ENCODE data around the gene ADTRP.
A peak's percentile ranks its signal among the peaks of the same experiment; 100 is the strongest.
"Not testable (repeated sequence)": the region's sequence is repeated elsewhere in the genome, so short reads cannot be mapped to it uniquely, and the experiment has no call there.

ADTRP gene

DNA sequence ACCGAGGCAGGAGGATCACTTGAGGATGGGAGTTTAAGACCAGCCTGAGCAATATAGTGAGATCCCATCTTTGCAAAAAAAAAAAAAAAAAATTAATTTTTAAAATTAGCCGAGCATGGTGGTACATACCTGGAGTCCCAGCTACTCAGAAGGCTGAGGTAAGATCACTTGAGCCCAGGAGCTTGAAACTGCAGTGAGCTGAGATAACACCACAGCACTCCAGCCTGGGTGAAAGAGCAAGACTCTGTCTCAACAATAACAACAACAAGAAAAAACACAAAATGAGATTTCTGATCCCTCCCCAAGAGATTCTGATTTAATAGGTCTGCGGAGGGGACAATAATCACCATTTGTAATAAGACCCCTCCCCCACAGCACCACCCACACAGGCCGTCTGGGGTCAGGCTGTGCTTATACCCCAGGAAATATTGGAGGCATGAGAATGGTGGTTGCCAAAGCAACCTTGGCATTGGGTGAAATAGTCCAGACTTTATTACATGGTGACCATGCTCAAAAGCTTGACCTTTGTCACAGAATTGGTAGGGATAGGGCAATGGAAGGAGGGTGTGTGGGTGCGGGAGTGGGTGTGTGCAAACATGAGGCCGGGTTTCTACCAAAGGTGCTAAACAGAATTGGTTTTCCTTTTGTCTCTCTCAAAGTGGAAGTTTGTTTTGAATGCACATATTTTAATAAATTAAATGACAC is 24.4 kb upstream of the ADTRP start:
- DNase-seq, result no peak

DNA sequence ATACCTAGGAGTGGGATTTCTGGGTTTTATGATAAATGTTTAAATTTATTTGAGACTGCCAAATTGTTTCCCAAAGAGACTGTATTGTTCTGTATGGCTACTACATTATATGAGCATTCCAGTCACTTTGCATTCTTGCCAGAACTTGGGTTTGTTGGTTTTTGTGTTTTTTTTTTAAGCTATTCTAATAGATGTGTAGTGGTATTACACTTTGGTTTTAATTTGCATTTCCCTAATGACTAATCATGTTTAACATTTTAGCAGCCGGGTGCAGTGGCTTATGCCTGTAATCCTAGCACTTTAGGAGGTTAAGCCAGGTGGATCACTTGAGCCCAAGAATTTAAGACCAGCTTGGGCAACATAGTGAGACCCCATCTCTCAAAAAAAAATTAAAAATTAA is 21.9 kb upstream of the ADTRP start:
- DNase-seq, result not testable (repeated sequence)

DNA sequence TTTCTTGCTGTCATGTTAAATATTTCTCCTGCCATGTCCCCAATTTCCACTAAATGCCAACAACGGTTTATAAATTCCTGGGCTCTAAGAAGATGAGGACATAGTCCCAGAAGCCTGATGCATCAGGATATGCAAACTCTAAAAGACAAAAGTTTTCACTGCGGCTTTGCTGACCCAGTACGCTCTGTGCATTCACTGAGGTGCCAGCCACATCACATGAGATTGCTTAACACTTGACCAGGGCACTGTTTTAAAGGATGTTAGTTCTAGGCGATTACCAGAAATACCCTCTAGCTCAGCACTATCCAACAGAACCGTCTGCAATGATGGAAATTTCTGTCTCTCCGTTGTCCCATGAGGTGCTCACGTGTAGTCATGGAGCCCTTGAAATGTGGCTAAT is 19.9 kb upstream of the ADTRP start:
- DNase-seq, result no peak

DNA sequence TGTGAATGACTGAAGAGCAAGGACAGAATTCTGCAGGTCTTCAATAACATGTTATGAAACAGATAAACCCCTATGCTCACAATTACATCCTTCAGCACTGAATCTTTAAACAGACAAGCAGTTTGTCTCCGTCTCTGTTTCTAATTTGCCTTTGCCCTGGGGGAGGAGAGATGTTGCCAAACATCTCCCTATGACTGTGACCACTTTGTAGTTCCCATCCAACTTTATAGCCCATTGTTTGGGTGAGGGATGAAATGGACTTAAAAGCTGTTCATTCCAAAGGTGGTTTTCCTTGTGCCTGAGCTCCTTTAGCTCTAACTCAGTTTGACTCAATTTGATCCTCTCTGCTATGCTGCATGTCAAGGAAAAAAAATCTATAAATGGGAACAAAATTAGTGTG is 19.5 kb upstream of the ADTRP start:
- no peak for DNase-seq

DNA sequence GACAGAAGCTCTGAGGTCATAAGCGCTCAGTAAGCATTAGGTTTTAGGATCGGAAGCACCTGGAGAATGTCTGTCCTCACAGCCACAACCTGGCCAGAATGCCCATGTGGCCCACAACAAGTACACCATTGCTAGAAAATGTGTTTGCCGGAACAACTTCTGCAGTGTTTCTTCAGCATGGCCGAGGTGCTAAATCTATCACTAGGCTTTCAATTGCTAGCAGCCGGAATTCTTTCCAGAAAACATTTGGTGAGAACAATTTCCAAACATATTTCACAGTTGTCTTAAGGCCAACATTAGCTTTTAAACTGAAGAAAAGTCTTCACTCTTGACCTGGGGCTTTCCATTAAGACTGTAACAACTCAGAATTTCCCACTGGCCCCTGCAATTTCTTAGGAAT is 18.2 kb upstream of the ADTRP start:
- DNase-seq, result no peak

DNA sequence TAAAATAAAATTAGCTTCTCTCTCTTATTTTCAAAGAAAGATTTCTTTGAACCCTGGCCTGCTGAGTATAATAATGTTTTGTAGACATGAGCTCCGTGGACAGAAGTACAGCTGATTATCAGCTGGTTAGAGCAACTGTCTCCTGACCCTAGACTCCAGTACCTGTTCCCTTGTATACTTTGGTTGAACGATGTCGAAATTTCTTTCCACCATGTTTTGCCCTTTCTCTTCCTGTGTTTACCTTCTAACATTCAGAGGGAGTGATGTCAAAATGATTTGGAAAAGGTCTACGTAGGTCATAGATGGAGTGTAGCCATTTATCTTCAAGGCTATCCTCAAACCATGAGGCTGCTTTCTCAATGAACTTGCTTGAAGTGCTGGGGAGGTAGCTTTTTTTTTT is 16.8 kb upstream of the ADTRP start:
- DNase-seq, result no peak

DNA sequence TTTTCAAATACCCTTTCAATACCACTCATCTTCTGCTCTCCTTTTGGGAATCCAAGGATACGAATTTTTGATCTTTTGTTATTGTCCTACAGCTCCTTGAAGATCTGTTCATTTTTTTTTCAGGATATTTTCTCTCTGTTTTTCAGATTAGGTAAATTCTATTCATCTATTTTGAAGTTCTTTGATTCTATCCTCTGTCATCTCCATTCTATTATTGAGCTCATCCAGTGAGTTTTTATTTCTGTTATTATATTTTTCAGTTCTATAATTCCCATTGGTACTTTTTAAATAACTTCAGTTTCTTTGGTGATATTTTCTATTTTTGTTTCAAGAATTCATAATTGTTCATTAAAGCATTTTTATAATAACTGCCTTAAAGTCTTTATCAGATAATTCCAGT is 14.7 kb upstream of the ADTRP start:
- no peak for DNase-seq

DNA sequence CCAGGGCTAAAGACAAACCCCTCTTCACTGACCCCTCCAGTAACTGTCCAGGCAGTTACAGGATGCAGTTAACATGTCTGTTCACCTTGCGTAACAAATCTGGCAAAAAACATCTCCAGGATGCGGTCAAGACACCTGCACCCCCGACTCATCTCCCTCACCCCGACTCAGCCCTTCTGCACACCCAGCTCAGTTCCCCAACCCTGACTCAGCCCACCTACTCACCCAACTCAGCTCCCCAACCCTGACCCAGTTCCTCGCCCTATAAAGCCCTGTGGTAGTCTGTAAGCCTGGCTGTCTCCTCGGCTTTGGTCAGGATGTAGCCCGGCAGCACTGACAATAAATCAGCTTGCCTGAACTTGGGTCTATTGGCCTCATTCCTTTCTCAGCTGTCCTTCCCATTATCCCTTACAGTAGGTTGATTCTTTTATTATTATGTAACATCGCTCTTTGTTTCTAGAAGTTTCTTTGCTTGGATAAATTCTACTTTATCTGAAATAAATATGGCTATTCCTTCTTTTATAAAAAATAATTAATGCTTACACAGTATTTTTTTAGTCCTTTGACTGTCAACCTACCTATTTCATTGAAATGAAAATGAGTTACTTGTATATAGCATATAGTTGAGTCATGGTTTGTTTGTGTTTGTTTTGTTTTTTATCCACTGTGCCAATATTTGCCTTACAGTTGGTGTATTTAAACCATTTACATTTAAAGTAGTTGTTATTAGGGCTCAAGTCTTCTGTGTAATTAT is 12.9 kb upstream of the ADTRP start:
- DNase-seq, result no peak

DNA sequence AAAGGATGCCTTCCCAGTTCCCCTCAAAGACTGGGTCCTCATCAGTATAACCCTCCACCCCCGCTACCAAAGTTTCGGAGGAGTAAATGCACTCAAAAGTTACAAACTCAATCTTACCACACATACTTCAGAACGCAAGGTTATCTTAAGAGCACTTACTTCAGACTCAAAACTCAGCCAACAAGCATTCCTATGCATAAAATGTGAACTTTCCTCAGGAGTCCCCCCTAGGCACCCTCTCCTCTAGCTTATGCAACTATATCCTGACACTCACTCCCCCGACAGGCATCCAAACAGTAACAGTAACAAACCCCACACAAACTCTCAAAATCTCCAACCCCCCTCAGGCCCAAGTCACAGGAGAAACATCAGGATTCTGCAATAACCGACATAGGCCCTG is 11.1 kb upstream of the ADTRP start:
- no peak for DNase-seq

DNA sequence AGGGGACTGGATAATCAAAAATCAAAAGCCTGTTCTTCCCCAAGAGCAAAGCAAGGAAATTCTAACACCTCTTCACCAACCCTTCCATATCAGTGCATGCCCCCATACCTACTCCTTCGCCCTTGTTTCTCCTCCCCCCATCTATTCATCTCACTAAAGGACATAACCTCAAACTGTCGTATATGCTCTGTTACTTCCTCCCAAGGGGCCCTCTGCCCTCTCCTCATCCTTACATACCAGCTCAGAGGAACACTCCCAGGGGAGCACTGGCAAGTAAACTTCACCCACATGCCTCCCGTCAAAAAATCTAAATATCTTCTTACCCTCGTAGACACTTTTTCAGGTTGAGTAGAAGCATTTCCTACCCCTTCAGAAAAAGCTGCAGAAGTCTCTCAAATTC is 9.4 kb upstream of the ADTRP start:
- no peak for DNase-seq

DNA sequence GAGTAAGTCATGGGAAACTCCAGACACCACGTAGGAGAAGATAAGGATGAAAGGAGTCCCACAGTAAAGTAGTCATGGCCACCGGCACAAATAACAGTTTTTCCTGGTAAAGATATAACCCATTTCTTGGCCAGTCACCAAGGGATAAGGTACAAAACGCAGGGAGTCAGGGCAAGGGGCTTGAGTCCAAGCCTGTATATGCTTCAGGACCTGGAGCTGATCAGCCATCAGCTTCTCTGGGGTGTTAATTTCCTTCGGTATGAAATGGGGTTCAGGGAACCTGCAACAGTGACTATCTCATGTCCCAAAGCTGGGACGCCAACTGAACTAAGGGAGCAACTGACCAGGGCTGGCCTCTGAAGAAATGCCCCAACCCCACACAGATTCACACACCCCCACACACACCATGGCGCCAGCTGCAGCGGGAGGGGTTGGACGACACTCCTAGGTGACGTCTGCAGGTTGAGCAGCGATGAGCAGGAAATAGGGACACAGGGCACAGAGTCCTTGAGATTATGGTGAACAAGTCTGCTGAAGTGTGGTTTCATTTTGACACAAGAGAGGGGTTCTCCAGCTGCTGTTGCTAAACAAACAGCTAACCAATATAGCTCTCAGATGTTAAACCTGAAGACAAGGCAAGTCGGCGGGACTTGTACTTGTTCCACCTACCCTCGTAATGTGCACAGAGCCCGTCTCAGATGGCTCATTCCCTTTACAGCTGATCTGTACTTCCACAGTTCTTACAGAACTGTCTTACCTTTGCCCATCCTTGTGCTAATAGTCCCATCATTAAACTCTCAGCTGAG is 7.4 kb upstream of the ADTRP start:
- no peak for DNase-seq

DNA sequence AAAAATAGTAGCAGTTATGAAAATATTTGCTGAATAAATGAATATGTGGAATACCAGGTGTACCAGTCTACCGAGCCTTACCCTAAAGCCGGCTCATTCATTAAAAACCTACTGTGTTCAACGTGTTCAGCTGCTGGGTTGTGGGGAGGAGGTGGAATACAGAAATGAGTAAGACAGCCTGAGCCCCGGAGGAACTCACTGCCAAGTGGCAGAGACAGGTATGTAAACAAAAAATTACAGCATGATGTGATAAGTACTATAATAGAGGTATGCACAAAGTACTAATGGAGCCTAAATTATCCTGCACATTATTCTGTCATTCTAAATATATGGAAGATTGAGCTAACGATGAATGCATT is 6.8 kb upstream of the ADTRP start:
- DNase-seq, result no peak

DNA sequence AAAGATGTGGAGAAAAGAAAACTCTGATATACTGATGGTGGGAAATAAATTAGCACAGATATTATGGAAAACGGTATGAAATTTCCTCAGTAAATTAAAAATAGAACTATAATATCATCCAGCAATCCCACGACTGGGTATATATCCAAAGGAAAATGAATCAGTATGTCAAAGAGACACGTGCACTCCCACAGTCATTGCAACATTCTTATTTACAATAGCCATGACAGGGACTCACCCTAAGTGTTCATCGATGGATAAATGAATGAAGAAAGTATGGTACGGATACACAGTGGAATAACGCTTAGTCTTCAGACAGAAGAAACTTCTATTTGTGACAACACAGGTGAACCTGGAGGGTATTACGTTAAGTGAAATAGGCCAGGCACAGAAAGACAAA is 5.7 kb upstream of the ADTRP start:
- no peak for DNase-seq

DNA sequence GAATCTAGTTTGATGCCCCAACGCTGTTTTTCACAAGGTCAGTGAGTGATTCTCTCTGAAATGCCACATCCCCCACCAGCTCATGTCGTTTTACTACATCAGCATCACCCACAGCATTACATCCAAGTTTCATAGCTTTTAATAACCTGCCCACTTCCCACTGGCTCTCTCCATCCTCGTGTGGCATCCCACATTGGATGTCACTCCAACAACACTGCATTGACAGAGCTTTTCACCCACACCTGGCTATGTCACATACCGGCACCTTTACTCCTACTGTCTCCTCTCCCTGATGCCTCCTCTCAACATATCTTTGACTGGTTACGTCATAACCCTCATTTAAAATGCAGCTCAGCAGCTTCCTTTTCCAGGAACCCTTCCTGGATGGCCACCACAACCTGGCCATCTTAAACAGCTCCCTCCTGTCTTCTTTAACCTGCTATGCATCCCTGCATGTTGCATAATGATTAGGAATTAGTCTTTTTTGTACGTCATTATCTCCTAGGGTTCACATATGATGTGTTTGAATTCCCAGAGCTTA is 5.0 kb upstream of the ADTRP start:
- DNase-seq, result no peak

DNA sequence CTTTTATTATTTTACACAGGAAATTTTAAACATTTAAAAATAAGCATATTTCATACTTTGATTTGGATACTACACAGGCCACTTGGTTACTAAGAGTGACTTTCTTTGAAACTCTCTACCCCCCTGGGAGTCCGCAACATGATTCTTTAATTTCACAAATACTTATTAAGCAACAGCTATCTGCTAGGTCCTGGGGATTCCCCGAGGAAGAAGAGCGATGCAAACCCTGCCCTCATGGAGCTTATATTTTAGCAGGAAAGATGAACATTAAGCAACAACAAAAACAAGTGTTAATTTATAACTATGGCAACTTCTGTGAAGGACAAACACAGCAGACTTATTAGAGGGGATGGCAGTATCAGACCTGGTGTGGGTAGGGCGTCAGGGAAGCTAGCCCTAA is 3.9 kb upstream of the ADTRP start:
- no peak for DNase-seq

DNA sequence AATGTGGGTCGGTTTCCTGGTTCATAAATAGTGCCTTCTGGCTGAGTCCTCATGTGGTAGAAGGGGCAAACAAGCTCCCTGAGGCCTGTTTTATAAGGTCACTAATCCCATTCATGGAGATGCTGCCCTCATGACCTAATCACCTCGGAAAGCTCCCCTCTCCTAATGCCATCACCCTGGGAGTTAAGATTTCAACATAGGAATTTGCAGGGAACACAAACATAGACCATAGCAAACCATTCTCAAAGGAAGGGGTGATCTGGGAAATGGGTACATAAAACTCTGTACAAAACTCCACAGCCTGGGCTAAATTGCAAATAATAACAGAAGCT is 1.5 kb upstream of the ADTRP start:
- peak; percentile 20 for DNase-seq

DNA sequence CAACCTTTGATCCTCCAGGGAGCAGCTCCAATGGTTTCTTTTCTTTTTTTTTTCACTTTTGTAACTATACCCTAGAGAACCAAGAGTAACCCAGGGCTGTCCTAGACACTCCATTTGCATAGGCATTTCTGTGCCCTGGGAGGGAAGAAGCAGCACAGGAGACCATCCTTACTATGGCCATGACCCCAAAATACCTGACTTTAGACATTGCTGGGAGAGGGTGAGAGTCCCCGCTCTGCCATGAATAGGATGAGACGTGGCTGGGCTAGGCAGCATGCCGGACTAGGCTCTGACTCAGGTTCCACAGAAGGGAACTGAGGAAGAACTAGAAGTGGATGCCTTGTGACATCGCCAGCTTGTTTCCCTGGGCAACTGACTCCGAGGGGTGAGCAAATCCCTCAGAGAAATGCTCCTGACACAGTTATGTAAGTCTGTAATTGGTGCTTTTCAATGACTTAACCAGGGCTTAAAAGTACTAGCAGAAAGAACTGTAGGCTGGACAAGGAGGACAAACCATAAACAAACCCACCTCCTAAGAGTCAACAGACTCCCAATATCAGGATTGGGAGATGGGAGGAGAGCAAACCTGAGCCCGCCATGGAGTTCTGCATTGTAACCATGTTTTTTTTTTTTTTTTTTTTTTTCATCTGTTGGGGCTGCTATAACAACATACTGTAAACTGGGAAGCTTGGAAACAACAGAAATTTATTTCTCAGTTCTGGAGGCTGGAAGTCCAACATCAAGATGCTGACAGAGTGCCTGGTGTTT is 910 bp upstream of the ADTRP start:
- peak; percentile 6 for DNase-seq

DNA sequence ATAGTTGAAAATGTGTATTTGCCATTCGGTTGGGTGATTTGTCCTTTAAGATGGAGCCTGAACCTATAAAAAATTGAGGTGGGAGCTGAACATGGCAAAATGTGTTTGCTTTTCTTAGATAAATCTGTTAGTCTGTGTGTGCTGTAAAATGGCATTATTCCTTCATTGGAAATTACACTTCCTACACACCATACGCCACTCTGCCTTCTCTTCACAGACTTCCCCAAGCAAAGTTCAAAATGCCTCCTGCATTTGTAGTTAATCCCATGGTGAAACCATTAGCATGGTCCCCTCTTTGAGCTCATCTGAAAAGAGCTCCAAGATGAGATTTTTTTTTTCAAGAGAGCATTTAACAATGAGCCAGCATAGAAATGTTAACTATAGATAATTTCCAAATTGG is 567 bp downstream of the ADTRP start:
- no peak for DNase-seq

DNA sequence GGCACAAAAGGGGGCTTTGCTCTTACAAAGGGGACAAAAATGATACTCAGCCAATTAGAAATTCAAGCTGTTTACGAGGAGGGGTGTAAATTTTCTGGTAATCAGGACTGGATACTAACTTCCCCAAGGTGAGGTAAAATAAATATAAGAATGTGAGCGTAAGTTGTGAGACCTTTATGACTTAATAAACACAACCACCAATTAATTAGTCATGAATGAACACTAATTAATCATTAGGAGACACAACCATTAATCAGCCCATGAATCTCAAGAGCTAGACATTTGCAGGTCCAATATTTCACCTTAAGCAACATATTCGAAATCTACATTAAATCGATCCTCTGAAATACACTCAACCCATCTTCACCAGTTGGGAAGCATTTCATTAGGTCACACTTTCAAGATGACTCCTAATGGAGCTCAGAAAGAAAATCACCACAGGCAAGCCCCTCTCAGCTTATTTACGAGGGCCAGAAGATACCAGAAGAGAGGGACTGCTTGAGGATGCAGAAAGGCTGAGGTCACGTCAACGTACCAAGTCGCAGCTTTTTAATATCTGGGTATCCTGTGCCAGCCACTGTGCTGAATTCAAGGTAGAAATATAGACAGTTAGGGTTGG is 2.7 kb downstream of the ADTRP start:
- no peak for DNase-seq

DNA sequence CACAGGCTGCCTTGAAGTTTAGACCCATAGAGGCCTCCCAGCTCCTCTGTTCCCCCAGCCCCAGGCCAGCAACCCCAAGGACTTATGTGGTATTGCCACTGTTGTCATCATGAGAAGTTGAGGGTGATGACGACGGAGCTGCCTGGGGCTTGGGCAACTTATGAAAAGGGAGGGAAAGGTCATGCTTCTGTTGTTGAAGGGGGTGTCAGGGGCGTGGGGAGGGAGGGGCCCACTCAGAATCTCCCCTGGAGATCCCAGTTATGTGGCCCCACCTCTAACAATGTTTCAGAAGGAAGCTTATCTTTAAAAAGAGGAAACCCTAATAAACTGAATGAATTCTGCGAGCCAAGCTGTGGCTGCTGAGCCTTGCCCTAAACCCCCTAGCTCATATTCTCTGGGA is 4.2 kb downstream of the ADTRP start:
- no peak for DNase-seq

DNA sequence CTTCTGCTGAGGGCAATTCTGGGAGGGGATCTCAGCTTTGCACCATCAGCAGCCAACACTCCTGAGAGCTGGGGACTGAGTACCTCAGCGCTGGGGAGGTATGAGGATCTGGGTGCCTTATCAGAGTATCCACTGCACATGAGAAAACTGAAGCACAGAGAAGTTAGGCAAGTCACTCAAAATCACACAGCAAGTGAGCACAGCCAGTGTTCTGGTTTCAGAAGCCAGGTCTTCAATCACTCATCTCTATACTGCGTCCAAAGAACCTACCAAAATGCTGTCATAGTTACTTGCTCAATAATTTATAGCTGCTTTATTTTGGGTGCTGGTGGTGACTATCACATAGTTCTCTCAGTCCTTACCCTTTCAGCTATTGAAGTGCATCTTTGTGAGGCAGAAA is 5.0 kb downstream of the ADTRP start:
- no peak for DNase-seq

DNA sequence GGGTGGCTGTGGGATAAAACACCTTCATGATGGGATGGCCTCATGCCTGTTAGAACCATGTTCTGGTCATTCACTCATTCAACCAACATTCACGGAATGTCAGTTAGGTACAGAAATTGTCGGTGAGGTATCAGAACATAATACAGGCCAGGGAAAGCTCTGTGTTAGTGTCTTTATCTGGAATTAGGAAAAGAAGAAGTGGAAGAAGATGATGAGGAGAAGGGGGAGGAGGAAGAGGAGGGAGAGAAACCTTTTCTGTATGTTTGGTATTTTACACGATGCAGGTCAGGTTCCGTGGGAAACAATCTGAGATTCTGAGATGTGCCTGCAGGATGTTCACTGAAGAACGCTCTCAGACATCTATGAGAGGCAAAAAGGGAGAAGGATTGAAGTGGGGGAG is 5.6 kb downstream of the ADTRP start:
- no peak for DNase-seq
